T-helper 1 cell (primary cell): Measurements from ENCODE around the gene PTPRH.
"Not testable (repeated sequence)": the region's sequence is repeated elsewhere in the genome, so short reads cannot be mapped to it uniquely, and the experiment has no call there.

Source experiments
- DNase-seq, 5 donors: peaks; one replicate each; pipeline ENCODE4 v3.0.0-alpha.2; 2012 to 2020

The PTPRH gene

GRCh38 chr19:55157064-55157908 is 52.0 kb downstream of the PTPRH start, which contains the start of gene TNNI3:
Gene TNNI3, minus strand, starts transcription at chr19:55157732. Its CDS starts 143 bp downstream, at chr19:55157589.
- DNase-seq, result no peak

DNA sequence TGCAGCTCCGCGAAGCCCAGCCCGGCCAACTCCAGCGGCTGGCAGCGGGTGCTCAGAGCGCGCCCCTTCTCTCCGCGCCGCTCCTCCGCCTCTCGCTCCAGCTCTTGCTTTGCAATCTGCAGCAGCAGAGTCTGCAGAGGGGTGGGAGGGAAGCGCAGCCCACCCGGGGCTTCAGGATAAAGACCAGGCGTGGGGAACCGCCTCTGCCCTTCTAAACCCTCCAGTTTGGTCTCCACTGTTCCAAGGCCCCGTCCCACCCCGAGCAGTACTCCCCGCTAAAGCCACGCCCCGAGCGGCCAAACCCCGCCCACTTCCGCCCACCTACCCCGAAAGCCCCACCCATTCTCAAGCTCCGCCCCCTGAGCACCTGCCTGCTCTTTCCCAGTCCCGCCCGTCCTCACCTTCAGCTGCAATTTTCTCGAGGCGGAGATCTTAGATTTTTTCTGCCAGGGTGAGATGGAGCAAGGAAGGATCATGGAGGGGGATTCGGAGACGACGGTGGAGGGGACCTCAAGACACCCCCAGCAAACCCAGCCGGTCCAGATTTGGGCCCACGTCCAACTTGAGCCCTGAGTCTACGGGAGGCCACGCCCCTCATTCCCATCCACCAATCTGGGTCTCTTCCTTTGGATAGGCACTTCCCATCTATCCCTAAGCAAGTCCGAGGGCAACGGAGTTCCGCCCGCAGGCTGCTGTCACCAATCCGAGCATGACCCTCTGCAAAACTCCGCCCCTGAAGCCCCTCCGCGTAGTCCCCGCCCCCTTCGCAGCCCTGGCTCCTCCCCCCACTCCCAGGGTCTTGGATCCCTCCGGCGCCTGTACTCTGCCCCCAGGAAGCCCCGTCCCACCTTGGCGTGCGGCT is 52.9 kb downstream of the PTPRH start:
- DNase-seq, result peak in 1 of 5 donors; percentile 28

GRCh38 chr19:55155784-55156183 is 53.5 kb downstream of the PTPRH start:
- not testable (repeated sequence) for DNase-seq

GRCh38 chr19:55153652-55154264 is 55.5 kb downstream of the PTPRH start:
- no peak for DNase-seq

DNA sequence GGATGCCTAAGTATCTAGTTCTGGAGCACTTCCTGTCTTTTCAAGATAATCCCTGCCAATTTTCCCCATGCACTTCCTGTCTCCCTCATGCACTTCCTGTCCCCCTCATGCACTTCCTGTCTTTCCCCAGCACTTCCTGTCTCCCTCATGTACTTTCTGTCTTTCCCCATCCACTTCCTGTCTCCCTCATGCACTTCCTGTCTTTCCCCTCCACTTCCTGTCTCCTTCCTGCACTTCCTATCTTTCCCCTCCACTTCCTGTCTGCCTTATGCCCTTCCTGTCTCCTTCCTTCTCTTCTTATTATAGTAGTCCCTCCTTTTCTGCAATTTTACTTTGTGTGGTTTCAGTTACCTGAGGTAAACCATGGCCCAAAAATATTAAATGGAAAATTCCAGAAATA is 57.3 kb downstream of the PTPRH start:
- no peak for DNase-seq

GRCh38 chr19:55149078-55150003 is 60.0 kb downstream of the PTPRH start, which contains the start of gene TNNT1:
Gene TNNT1, minus strand, starts transcription at chr19:55149206. Its CDS starts 2,049 bp downstream, at chr19:55147157.
- DNase-seq, result no peak

DNA sequence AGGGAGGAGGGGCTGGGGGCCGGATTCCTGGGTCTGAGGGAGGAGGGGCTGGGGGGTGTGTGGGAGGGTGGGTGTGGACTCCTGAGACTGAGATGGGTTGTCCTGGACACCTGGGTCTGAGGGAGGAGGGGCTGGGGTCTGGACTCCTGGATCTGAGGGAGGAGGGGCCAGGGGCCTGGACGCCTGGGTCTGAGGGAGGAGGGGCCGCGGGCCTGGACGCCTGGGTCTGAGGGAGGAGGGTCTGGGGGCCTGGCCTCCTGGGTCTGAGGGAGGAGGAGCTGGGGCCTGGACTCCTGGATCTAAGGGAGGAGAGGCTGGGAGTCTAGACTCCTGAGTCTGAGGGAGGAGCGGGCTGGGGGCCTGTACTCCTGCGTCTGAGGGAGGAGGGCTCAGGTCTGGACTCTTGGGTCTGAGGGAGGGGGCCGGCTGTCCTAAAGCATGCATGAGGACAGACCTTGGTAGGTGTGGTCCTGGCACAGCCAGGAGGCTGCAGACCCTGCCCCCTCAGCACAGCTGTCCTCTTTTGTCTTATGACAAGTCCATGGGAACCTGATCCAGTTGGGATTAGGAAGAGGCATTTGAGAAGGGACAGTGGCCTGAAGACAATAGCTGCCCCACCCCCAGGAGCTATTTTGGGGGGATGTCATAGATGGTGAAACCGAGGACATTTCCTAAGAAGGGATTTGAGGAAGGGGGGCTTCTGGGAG is 61.6 kb downstream of the PTPRH start:
- no peak for DNase-seq

DNA sequence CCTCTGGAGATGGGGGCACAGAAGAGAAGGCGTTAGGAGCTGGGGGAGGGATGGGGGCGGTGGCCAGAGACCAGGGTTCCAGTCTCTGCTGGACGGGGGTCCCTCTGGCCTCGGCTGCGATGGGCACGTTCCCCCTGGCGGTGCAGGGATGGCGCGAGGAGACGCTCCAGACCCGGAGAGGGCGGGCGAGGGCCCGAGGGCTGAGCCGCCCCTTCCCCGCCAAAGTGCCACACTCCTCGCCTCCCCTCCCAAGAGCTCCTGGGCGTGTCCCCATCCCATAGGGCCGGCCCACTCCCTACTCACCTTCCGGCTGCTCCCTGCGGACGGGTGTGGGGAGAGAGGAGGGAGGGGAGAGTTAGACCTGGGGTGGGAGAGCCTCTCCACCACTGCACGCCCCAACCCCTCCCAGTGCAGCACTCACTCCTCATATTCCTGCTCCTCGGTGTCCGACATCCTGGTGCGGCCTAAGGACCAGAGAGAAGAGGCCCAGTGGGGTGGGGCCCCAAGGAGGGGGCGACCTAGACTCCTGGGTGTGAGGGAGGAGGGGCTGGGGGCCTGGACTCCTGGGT is 62.5 kb downstream of the PTPRH start:
- no peak for DNase-seq

DNA sequence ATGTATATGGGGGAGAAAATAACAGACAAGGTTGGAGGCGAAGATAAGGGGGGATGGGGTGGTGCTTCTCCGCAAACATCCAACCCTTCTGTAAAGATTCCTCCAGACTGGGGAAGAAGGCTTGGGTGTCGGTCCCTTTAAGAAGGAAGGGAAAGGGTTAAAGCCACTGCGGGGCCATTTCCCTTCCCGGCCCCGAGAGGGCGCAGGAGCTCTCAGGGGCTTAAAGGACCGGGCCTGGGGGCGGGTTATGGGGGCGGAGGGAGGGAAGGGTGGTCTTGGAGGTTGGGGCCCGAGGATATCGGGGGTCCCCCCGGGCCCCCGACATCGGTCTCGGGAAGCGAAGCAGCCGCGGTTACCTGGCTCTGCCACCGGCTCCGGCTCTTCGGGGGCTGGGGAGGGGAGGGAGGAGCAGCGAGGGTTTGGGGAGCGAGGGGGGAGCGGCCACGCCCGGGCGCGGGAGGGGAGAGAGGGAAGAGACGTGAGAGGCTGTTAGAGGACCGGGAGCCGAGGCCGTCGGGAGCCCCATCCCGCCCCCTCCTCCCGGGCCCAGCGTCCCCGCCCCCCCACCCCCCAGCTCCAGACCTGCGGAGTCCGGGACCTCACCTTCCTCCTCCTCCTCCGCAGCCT is 63.1 kb downstream of the PTPRH start:
- DNase-seq, result peak in 1 of 5 donors; percentile 34

GRCh38 chr19:55145232-55145631 is 64.1 kb downstream of the PTPRH start:
- no peak for DNase-seq

DNA sequence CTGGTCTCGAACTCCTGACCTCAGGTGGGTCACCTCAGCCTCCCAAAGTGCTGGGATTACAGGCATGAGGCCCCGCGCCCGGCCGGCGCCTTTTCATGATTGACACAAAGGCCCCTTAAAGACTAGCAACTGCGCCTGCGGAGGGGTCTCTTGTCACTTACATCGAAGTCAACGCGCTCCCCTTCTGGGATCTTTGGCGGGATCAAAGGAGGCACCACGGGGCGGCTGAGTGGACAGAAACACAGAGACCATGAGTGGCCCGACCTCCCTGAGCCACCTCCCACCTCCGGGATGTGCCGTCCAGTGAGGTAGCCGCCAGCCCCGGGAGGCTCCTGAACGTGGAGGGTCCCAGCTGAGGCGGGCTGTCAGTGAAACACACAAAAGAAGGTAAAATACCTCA is 67.6 kb downstream of the PTPRH start:
- DNase-seq, result no peak

DNA sequence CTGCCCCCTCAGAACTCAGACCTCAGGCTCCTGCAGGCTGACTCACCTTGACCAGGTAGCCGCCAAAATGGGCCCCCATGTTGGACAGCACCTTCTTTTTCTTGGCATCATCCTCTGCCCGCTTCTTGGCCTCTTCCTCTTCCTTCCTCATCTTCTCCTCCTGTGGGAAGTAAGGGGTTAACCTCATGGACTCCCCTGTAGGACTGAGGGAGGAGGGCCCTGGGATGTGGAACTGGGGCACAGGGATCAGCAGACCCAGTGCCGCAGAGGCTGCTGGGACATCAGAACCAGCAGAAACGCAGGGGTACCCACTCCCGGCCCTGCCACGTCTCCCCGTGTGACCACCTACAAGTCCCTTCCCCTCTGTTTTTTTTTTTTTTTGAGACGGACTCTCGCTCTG is 71.4 kb downstream of the PTPRH start:
- no peak for DNase-seq

GRCh38 chr19:55136399-55137102 is 72.8 kb downstream of the PTPRH start:
- DNase-seq, result no peak

GRCh38 chr19:55134736-55135135 is 74.6 kb downstream of the PTPRH start:
- no peak for DNase-seq

DNA sequence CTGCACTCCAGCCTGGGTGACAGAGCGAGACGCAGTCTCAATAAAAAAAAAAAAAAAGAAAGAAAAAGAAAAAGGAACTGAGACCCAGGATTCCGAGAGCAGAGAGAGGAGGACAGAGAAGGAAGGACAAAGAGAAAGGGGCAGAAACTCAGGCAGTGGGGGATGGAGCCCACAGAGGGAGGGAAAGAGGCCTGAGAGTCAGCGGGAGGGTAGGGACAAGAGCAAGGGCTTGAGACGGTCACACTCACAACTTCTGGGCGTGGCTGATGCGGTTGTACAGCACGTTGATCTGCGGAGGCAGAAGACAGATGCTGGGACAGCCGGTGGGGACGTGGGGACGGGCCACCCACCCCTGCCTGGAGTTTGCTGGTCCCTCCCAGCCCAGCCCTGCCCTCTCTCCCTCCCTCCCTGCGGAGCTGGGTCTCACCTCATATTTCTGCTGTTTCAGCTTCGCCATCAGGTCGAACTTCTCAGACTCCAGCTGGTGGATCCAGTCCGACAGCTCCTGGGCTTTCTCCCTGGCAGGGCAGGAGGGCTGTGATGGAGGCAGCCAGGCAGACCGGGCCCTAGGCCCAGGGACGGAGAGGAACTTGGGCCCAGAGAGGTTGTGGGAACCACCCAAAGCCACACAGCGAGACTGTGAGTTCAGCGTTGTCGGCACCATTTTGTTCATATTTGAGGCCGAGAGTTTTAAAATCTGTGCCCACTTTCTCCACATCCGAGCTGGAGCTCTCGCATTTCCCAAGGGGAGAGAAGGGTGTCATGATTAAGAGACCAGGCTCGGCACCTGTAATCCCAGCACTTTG is 75.5 kb downstream of the PTPRH start:
- DNase-seq, result no peak

- DNase-seq, result no peak
Observed at GRCh38 chr19:55132453-55133129, 76.7 kb downstream of the PTPRH start.

- no peak for DNase-seq
Observed at GRCh38 chr19:55131421-55131820, 77.9 kb downstream of the PTPRH start.
